ENCODE results near the gene NRF1. TPM values are rescaled to one million over a fixed set of nuclear protein-coding genes. Genes with fewer than 3 reads are reported as not detected.

The NRF1 gene
- total RNA-seq, result 14.6 and 18.6 TPM in 2 replicates

GRCh38 chr7:129611246-129612111, at the start of gene NRF1:
Gene NRF1, plus strand, starts transcription at chr7:129611720. Its CDS starts 45,632 bp downstream, at chr7:129657352.

Other genes starting within 250 kb of the NRF1 start
- gene STRIP2, start 177.3 kb upstream of the NRF1 start, total RNA-seq, result 2.2 and 20.9 TPM in 2 replicates
- 0.20 TPM in 1 of 2 replicates, not detected in the other for gene SMKR1, start 109.2 kb upstream of the NRF1 start, total RNA-seq

All from smooth muscle cell of the pulmonary artery (primary cell).